ENCODE data around the gene DMC1.

Gene DMC1

DNA sequence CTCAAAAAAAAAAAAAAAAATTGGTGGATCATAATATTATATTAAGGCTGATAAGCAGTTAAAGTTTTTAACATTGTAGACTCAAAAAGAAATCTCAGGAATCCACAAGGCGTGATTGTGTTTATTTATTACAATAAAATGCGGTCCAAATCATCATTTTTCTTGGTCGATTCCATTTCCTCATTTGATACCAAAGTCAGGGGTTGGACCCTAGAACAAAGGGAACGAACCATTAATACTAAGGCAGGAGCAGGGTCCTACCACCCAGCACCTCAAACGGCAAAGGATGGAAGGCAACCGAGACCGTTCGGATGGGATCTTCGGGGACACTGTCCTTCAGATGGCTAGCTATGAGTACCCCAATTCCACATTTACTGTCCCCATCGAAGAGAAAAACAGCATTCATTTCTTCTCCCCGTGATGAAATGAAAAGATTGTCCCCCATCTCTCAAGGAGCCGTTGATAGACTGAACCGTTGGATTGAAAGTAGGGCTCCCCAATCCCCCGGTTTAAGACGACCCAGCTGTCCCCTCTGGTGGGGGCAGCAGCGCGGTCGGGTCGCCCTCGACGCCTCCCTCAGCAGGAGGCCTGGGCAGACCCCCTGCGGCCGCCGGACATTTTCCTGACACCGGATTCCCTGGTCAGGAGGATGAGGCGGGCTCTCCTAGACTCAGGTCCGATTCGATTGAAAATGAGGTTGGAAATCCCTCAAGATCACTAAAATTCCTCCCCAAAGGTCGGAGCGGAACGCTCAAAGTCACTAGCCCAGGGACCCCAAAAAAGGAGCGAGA, 607 bp downstream of the DMC1 start:
- peak overlapping the region; percentile 79 for H3K4me3 ChIP-seq (ENCODE audit: low read length)
- peak; percentile 7 for DNase-seq (ENCODE audit: low read depth, low spot score)

DNA sequence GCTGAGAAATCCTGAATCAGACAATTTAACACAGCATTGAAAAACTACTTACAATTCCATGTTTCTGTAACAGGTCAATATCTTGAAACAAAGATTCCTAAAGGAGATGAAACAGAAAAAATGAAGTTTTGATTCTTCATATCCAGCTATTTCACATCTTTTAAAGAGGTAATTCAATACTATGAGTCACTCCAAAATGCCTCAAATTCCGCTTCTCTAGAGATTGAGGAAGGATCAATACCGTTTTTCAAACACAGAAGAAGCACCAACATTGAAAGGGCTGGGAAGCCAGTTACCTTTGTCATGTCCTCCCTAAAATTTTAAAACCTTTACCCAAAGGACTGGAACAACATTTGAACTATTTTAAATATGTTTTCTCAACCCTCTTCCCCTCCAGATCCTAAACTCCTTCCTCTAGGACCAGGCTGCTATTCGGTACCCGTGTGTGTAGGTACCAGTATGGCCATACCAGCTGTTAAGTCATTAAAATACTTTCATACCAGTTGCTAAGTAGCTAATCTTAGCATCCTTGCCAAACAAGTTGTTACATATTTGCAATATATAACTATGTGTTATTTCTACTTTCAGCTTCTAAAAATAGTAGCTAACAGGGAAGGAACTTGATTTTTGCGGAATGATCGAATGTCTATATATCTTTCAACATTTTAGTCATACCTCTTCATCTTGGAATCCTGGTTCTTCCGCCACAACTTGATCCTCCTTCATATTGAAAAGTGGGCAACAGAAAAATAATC, 2.3 kb downstream of the DMC1 start:
- no peak for DNase-seq (ENCODE audit: low read depth, low spot score)
- no peak overlapping the region for H3K4me3 ChIP-seq (ENCODE audit: low read length)

- H3K4me3 ChIP-seq (ENCODE audit: low read length): no peak overlapping the region
- no peak for DNase-seq (ENCODE audit: low read depth, low spot score)
These were observed 3.1 kb downstream of the DMC1 start for GRCh38 chr22:38566726-38567504.

DNA sequence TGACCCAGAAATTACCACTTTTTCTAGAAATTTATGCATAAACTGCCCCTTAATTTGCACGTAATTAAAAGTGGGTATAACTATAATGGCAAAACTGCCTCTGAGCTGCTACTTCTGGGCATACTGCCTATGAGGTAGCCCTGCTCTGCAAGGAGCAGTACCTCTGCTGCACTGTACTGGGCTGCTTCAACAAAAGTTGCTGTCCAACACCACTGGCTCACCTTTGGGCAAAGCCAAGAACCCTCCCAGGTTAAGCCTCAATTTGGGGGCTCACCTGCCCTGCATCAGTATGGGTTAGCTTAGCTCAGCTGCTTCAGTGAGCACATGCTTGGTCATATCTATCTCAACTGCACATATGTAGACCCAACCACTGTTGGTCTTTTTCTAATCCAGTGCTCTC, 4.5 kb downstream of the DMC1 start:
- no peak for DNase-seq (ENCODE audit: low read depth, low spot score)
- H3K4me3 ChIP-seq (ENCODE audit: low read length): no peak overlapping the region

DNA sequence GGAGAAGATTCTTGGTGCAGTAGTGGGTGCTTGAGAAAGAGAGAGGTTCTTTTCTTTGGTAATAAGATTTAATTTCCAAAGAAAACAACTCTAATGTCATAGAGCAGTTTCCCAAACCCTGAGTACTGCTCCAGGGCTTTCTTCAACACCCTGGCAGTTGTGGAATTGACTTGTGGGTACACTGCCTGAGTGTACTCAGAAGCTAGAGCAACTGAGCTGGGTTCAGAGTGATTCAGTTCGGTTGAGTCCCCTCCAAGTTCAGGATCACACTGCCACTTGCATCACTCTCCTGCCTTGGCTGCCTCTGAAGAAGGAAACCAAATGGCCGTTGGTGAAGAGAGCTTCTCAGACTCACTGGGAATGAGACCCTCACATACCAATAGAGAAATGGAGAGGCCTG, 5.3 kb downstream of the DMC1 start:
- no peak for DNase-seq (ENCODE audit: low read depth, low spot score)
- H3K4me3 ChIP-seq (ENCODE audit: low read length): no peak overlapping the region

- no peak for DNase-seq (ENCODE audit: low read depth, low spot score)
- no peak overlapping the region for H3K4me3 ChIP-seq (ENCODE audit: low read length)
These were observed 15.7 kb downstream of the DMC1 start for GRCh38 chr22:38554281-38554680.

DNA sequence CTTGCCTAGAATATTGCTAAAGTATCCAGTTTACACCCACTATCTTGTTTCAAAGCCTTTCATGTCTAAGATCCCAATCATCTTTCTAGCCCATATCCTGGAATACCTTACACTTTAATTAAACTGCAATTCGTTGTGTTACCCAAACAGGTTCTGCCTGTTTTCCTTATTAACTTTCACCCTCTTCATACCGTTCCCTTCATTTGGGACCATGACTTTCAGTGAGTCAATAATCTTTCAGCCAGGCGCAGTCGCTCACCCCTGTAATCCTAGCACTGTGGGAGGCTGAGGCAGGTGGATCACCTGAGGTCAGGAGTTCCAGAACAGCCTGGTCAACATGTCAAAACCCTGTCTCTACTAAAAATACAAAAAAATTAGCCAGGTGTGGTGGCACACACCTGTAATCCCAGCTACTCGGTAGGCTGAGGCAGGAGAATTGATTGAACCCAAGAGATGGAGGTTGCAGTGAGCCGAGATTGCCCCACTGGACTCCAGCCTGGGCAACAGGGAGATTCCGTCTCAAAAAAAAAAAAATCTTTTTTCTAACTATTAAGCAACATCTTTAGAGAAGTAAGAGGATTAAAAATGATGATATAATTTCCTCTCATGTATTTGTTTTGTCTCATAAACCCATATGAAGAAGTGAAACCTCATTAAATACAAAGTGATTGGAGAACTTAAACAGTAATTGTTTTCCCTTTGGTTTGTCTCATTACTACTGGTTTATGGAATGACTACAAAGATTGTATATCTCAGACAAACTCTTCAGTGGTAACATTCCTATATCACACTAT, 20.7 kb downstream of the DMC1 start:
- no peak for DNase-seq (ENCODE audit: low read depth, low spot score)
- no peak overlapping the region for H3K4me3 ChIP-seq (ENCODE audit: low read length)

- H3K4me3 ChIP-seq (ENCODE audit: low read length): no peak overlapping the region
- DNase-seq (ENCODE audit: low read depth, low spot score): no peak
These were observed 29.3 kb downstream of the DMC1 start for GRCh38 chr22:38540701-38541100.

- H3K4me3 ChIP-seq (ENCODE audit: low read length): no peak overlapping the region
- DNase-seq (ENCODE audit: low read depth, low spot score): no peak
These were observed 38.6 kb downstream of the DMC1 start for GRCh38 chr22:38531251-38531938.

DNA sequence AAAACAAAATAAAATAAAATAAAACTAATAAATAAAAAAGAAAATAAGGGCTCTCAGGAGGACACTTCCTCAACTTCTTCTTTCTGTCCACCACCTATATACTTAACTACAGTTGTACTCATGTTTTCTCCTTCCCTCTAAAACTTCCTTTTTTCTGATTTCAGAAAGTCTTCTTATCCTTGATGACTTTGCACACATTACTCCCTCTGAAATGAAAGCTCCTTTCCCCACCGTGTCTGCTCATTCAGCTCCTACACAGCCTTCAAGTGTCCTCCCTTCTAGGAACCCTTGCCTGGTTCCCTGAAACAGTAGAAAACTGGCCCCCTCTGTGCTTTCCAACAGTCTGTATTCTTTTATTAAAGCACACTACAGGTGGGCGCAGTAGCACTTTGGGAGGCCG, 45.6 kb downstream of the DMC1 start:
- no peak for DNase-seq (ENCODE audit: low read depth, low spot score)
- H3K4me3 ChIP-seq (ENCODE audit: low read length): no peak overlapping the region

DNA sequence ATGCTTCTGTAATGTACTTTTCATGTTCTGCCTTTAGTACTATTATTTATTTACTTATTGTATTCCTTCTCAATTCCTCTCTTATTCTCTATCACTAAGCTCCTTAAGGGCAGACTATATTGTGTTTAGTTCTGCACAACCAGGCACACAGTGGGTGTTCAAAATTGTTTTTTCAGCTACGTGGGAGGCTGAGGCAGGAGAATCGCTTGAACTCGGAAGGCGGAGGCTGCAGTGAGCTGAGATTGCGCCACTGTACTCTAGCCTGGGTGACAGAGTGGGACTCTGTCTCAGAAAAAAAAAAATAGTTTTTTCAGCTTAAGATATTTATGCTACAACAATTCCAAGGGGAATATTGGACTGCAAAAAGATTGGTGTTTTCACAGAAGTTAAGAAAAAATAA, 46.5 kb downstream of the DMC1 start:
- H3K4me3 ChIP-seq (ENCODE audit: low read length): no peak overlapping the region
- no peak for DNase-seq (ENCODE audit: low read depth, low spot score)

DNA sequence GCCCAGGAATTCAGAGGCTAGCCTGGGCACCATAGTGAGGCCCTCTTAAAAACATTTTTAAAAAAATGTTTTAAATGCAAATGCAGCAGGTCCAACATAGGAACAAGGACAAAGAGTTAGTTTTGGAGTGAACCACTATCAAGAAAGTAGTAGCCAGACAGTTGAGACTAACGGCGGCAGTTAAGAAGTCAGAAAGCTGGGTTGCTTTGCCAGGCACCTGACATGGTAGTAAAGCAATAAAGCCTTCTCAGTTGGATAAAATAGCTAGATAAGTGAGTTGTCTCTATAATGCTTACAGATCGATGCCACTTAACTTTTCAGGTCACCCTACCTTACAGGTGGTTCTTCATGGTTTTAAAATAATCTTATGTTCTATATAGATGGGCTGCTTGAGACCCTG, 47.0 kb downstream of the DMC1 start:
- no peak for DNase-seq (ENCODE audit: low read depth, low spot score)
- no peak overlapping the region for H3K4me3 ChIP-seq (ENCODE audit: low read length)

DNA sequence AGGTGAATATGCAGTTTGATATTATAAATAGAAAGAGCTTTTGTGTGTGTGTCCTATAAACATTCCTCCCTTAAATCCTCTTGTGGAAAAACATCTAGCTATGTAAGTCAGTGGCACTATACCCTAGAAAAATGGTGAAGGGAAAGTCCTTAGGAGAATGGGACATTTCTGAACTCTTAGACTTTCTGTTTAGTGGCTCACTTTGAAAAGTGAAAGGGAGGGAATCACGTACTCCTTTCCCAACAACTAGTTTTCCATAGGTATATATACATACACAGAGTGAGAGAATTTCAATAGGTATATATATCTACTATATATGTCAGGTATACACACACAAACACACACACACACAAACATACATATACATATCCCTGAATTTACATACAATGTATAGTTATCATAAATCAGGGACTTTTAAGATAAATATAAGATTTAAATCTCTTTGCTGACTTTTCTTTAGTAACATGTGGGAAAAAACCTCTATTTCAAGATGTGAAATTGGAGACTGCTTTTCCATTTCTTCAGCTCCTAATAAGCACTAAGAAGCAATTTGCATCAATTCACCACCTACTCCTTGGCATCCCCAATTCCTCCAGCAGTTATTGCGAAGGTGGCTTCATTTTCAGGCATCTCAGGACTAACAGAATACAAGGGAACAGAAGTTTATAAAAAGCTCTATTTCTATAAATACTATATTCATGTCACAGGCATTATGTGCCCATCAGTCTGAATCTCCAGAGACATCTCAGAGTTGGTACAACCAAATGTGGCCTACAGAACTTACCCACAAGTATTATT, 50.3 kb downstream of the DMC1 start:
- DNase-seq (ENCODE audit: low read depth, low spot score): no peak

GRCh38 chr22:38518620-38519019, 51.4 kb downstream of the DMC1 start:
- no peak for DNase-seq (ENCODE audit: low read depth, low spot score)

More for the DNA sequence above, 50.3 kb downstream of the DMC1 start:
- no peak overlapping the region for H3K4me3 ChIP-seq (ENCODE audit: low read length)

GRCh38 chr22:38513063-38513462, 56.9 kb downstream of the DMC1 start:
- DNase-seq (ENCODE audit: low read depth, low spot score): peak; percentile 55
- no peak overlapping the region for H3K4me3 ChIP-seq (ENCODE audit: low read length)

More at GRCh38 chr22:38518620-38519019, 51.4 kb downstream of the DMC1 start:
- H3K4me3 ChIP-seq (ENCODE audit: low read length): no peak overlapping the region

- no peak overlapping the region for H3K4me3 ChIP-seq (ENCODE audit: low read length)
- no peak for DNase-seq (ENCODE audit: low read depth, low spot score)
These were observed 59.5 kb downstream of the DMC1 start for GRCh38 chr22:38510416-38510970.

DNA sequence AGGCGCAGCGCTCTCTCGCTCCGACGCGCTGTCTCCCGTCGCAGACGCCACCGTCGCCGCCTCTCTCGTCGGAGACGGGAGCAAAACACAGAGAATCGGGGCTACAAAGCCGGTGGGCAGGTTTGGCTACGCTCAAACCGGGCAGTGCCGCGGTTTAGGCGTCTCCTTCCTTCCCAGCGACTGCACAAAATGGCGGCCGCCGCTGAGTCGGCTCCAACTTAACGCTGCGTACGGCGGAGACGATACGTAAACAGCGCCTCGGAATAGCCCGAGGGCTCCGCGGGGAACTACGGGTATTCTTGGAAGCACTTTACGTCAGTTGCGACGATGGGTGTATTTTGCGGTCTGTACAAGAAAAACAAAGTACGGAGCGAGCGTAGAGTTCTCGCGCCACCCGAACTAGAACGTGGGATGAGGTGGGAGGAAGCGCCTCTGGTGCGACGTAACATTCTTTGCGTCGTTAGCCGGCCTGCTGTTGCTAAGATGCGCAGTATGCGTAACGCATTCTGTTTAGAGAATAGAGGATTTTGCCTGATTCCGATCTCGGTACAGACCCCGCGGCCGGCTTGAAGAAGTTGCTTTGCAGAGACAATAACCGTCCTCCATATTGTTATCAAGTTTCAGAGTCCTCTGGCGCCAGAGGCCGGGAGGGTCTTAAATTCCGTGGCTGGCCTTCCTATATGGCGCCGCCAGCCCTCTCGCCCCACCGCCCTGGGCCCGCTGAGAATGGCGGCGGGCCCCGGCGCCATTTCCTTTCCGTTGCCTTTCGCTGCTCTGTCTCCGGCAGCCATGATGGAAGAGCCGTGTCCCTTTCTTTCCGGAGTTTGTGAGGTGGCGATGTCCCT, 63.6 kb downstream of the DMC1 start, which contains the start of gene DDX17:
Gene DDX17, minus strand, starts transcription at position 194 of the 845 bp plus-strand sequence.
- peak within 1 kb of the TSS; percentile 75 for H3K4me3 ChIP-seq (ENCODE audit: low read length)
- peak; percentile 96 for DNase-seq (ENCODE audit: low read depth, low spot score)
